ENCODE measurements around the gene APAF1. TPM values are rescaled to one million over a fixed set of nuclear protein-coding genes. Genes with fewer than 3 reads are reported as not detected.

APAF1 gene
- total RNA-seq, 6 experiments from 2014 or later: 19.0 to 23.6 (median 21.2) TPM

DNA sequence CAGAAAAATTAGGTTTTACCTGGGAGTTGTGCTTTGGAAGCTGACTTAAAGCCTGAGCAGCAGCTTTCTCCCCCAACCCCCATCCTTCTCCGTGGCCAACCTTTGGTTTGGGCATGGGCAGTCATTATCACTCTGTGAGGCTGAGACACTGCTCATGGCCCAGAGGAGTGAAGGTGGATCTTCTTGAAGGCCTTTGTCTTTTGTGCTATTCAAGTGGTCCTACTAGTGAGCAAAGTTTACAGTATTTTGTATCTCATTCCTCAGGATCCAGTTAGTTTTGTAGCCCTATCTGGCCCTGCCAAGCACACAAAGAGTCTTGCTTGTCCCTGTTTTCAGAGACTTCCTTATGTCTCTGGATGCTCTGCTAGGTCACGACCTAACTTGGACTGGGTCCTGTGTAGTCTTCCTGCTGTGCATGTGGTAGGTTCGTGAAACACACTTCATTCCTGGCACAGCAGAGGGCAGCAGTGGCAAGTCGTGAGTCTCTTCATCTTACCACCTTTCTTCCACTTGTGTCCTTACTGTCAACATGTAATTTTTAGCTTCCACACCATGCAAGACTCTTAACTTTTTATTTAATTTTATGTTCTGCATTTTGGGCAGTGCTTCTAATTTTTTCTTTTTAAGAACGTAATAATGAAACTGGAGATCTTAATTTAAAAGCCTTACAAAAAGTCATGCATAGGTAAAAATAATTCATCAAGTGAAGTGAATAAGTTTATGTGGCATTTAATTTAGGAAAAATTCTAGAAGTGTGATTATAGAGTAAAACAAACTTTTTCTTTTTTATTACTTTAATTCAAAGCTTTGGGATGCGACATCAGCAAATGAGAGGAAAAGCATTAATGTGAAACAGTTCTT lies 53.7 kb downstream of the APAF1 start:
- Mint-ChIP-seq H3K9me3 (no peaks in the 10 kb centered on the region), H3K27ac (peak overlapping the region; percentile 30; the same call in 1 of the 2 replicates), H3K4me1 (ENCODE audit: low read depth) (peaks cover 9% of the 10 kb centered on the region), H3K36me3 (ENCODE audit: low read depth) (peaks cover 19% of the 10 kb centered on the region), H3K27me3 (ENCODE audit: insufficient read depth) (no peaks in the 10 kb centered on the region), H3K4me3 (no peak overlapping the region)
- TF ChIP-seq, protein P1, sequence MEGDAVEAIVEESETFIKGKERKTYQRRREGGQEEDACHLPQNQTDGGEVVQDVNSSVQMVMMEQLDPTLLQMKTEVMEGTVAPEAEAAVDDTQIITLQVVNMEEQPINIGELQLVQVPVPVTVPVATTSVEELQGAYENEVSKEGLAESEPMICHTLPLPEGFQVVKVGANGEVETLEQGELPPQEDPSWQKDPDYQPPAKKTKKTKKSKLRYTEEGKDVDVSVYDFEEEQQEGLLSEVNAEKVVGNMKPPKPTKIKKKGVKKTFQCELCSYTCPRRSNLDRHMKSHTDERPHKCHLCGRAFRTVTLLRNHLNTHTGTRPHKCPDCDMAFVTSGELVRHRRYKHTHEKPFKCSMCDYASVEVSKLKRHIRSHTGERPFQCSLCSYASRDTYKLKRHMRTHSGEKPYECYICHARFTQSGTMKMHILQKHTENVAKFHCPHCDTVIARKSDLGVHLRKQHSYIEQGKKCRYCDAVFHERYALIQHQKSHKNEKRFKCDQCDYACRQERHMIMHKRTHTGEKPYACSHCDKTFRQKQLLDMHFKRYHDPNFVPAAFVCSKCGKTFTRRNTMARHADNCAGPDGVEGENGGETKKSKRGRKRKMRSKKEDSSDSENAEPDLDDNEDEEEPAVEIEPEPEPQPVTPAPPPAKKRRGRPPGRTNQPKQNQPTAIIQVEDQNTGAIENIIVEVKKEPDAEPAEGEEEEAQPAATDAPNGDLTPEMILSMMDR (IDR thresholded peaks at IDR 0.05): peak; percentile 78
- peak; percentile 48 for DNase-seq

DNA sequence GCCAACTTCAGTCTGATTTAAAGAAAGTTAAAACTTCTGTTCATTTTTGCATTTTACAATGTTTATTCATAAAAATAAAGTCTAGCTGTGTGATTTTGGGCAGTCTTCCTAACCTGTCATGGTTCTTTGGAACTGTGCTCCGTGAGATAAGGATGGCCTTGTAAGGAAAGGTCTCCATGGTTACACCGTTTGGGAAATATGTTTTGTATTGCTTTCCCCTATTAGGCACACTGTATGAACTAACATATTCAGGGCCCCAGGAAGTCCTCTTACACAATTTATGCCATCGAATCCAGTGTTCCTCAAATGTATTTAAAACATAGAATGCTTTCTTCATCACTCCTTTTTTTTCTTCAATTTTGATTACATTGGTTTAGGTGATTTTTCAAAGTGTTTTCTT lies 54.5 kb downstream of the APAF1 start:
- Mint-ChIP-seq H3K27ac (no peak overlapping the region), H3K4me3 (no peak overlapping the region), H3K4me1 (ENCODE audit: low read depth) (peaks cover 9% of the 10 kb centered on the region), H3K36me3 (ENCODE audit: low read depth) (peaks cover 13% of the 10 kb centered on the region), H3K9me3 (no peaks in the 10 kb centered on the region), H3K27me3 (ENCODE audit: insufficient read depth) (no peaks in the 10 kb centered on the region)
- TF ChIP-seq, protein P1 (IDR thresholded peaks at IDR 0.05): no peak
- no peak for DNase-seq

DNA sequence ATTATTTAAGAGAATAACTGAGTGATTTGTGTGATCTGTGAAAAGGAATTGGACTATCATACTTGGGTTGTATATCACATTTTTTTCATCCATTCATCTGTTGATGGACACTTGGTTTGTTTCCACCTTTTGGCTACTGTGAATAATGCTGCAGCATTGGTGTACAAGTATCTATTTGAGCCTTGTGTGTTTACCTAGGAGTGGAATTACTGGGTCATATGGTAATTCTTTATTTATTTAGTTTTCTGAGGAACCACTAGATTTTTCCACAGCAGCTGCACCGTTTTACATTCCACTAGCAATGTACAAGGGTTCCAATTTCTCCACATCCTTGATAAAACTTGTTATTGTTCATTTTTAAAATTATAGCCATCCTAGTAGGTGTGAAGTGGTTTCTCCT lies 56.1 kb downstream of the APAF1 start:
- Mint-ChIP-seq H3K4me1 (ENCODE audit: low read depth) (peaks cover 9% of the 10 kb centered on the region), H3K9me3 (no peaks in the 10 kb centered on the region), H3K27me3 (ENCODE audit: insufficient read depth) (no peaks in the 10 kb centered on the region), H3K36me3 (ENCODE audit: low read depth) (0 out of 2 replicates have a peak, but pooled peaks cover 10% of the 10 kb centered on the region), H3K4me3 (no peak overlapping the region), H3K27ac (no peak overlapping the region)
- TF ChIP-seq, protein P1 (IDR thresholded peaks at IDR 0.05): no peak
- DNase-seq: no peak

DNA sequence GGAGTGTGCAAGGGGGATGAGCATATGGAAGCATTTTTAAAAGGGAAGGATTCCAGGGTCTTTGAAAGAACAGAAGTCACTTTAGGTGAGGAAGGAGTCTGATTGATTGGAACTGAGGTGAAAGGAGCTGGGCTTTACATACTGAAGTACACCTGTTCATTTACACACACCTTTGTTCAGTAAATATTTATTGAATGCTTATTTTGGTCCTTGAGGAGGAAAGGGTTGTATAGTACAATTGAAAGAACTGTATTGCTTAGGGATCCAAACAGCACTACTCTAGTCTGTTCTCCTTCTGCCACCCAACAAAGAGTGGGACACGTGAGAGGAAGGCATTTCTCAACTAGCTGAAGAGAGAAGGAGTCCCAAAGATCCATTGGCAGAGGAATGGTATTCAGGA lies 63.9 kb downstream of the APAF1 start:
- Mint-ChIP-seq H3K27me3 (ENCODE audit: insufficient read depth) (no peaks in the 10 kb centered on the region; the same call in 1 of the 2 replicates), H3K9me3 (no peaks in the 10 kb centered on the region), H3K4me1 (ENCODE audit: low read depth) (no peaks in the 10 kb centered on the region), H3K27ac (no peak overlapping the region), H3K36me3 (ENCODE audit: low read depth) (peaks cover 22% of the 10 kb centered on the region), H3K4me3 (no peak overlapping the region)
- no peak for DNase-seq
- TF ChIP-seq, protein P1 (IDR thresholded peaks at IDR 0.05): no peak

DNA sequence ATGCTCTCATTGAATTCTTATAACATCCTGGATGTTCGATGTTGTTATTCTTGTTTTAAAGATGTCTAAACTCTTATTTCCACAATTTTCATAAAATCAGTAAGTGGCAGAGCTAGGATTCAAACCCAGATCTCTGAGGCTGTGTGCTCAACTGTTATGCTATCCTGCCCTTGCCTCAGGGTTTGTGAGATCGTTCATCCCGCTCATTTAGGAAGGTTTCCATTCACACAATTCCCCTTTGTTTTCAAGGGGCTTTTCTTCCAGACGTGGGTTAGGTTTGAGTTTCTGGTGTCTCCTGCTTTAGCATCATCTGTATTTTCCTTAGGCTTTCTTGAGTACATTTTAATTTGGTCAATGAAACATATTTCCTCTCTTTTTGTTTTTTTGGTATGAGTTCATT lies 69.3 kb downstream of the APAF1 start:
- TF ChIP-seq, protein P1 (IDR thresholded peaks at IDR 0.05): no peak

More for the DNA sequence above, 69.3 kb downstream of the APAF1 start:
- H3K4me1 Mint-ChIP-seq (ENCODE audit: low read depth): no peaks in the 10 kb centered on the region
- DNase-seq: no peak
- no peak overlapping the region for H3K4me3 Mint-ChIP-seq
- H3K9me3 Mint-ChIP-seq: no peaks in the 10 kb centered on the region
- H3K27ac Mint-ChIP-seq: no peak overlapping the region
- H3K27me3 Mint-ChIP-seq (ENCODE audit: insufficient read depth): no peaks in the 10 kb centered on the region; the same call in 1 of the 2 replicates
- H3K36me3 Mint-ChIP-seq (ENCODE audit: low read depth): peaks cover 27% of the 10 kb centered on the region

Data from HFFc6 (cell line).